K562 (cell line): Measurements from ENCODE around the gene FGR. TPM values are rescaled to one million over a fixed set of nuclear protein-coding genes. Genes with fewer than 3 reads are reported as not detected.
A peak's percentile ranks its signal among the peaks of the same experiment; 100 is the strongest.

Experiments used
- GABPA ChIP-seq: fragments of 200-800 bp; sonication (Bioruptor generic); conservative IDR thresholded peaks from 2 replicates; pipeline ENCODE4 v1.6.1; 2016; ENCODE audit warnings: low read depth, missing genetic modification characterization, missing compliant biosample characterization
- HINFP ChIP-seq: fragments of 450-650 bp; conservative IDR thresholded peaks from 2 replicates; pipeline ENCODE4 v1.6.1; 2016; ENCODE audit warnings: missing genetic modification characterization, low read depth, mild to moderate bottlenecking, control low read depth, missing compliant biosample characterization
- MCM3 ChIP-seq: fragments of 450-650 bp; IDR thresholded peaks from 2 replicates; pipeline ENCODE4 v1.6.1; 2016
- PKNOX1 ChIP-seq: fragments of 450-650 bp; IDR thresholded peaks from 2 replicates; pipeline ENCODE4 v1.6.1; 2016
- POLR2G ChIP-seq: fragments of 200-400 bp; formaldehyde crosslinking; IDR thresholded peaks from 2 replicates; pipeline ENCODE4 v1.6.1; 2017; ENCODE audit warnings: low read depth, mild to moderate bottlenecking, antibody characterized with exemption, low read length, moderate library complexity
- SP1 ChIP-seq: sonication (generic); formaldehyde crosslinking; IDR thresholded peaks from 2 replicates; pipeline ENCODE4 v1.8.1; 2022; ENCODE audit warnings: mild to moderate bottlenecking, missing genetic modification reagents
- TAF15 ChIP-seq: fragments of 200-400 bp; formaldehyde crosslinking; IDR thresholded peaks from 2 replicates; pipeline ENCODE4 v1.6.1; 2017; ENCODE audit warnings: mild to moderate bottlenecking, low read depth, low read length, moderate library complexity
- U2AF1 ChIP-seq: fragments of 200-400 bp; formaldehyde crosslinking; optimal IDR thresholded peaks from 2 replicates; pipeline ENCODE3; 2017; ENCODE audit warnings: mild to moderate bottlenecking, low read depth, low read length, moderate library complexity
- ZNF780A ChIP-seq: fragments of 250-450 bp; sonication (Bioruptor Pico); IDR thresholded peaks from 2 replicates; pipeline ENCODE4 v1.5.0; 2021; ENCODE audit warnings: mild to moderate bottlenecking
- polyA plus RNA-seq, 8 experiments: library from polyadenylated mRNA; depleted of rRNA in 4 of 8; stranded (reverse) in 5 of 8; unstranded in 3 of 8; fragments of >200 nt; fragmentation: Nextera tagmentation in 2 of 8; fragmentation: Illumina TruSeq in 1 of 8; extraction: Ambion mirVana in 2 of 8; extraction: Trizol in 1 of 8; gene quantifications; 2 replicates each; pipeline versions ENCODE4 v1.2.1 to v1.2.3, GENCODE V29; 2011 to 2014; ENCODE audit warnings: inconsistent platforms in 1 of 8, missing spikeins in 1 of 8
- total RNA-seq, 7 experiments: library from RNA; depleted of rRNA in 6 of 7; stranded (reverse); fragments of >200 nt in 6 of 7; fragmentation: Illumina TruSeq in 2 of 7; extraction: Trizol in 2 of 7; gene quantifications; 2 replicates each; pipeline versions ENCODE4 v1.2.1 to v1.2.3, GENCODE V29; 2011 to 2021; ENCODE audit warnings: low replicate concordance in 1 of 7
- TF ChIP-seq, protein P1 (sequence below): fragments of 200-800 bp; sonication (Bioruptor generic); IDR thresholded peaks from 2 replicates; pipeline ENCODE4 v1.6.1; 2017; ENCODE audit warnings: missing genetic modification characterization, missing compliant biosample characterization

Gene FGR
- total and polyA plus RNA-seq, 9 of the 15 experiments (the other 6 are each of a cell fraction or from before 2014, with no cell fraction given), result 0.04 to 0.11 TPM; not detected in 7

DNA sequence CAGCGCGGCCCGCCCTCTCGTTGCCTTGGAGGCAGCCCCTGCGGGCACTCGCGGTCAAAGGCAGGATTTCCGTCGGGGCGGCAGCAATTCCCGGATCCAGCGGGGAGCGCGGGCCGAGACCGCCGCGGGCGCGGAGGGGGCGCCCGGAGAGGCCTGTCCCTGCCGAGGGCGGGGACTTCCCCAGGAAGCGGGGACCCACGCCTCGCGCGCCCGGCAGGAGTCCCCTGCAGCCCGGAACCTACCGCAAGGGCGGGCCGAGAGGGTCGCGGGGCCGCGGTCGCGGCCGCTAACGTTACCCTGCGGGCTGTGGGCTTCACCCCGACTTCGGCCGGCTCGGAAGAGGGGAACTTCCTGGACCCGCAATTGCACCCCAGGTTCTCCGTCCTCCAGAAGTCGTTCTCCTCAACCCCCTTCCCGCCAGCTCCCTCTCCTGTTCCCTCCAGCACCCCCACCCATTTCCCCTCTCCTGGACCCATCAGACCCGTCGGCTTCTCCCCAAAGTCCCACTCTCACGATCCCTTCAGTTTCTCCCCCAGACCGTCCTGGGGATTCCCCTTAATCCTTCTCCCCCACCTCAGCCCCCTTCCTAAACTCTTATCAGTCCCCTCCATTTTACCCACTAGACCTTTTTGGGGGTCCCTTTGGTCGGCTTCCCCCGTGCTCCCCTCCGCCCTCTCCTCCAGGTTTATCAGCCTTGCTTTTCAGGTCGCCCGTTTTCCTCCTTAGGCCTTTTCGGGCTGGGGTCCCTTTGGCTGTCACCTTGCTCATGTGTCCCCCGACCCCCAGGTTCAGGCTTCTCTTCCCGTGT is 604 bp downstream of the FGR start (continued):
- TF ChIP-seq ZNF780A (CRISPR knock-in tag), result no peak
- no peak for TF ChIP-seq PKNOX1
- TF ChIP-seq U2AF1, result no peak
- TF ChIP-seq MCM3, result no peak
- no peak for TF ChIP-seq SP1 (CRISPR knock-in tag)
- TF ChIP-seq POLR2G, result peak; percentile 58
- peak; percentile 50; the same call in 1 of the 2 replicates for TF ChIP-seq GABPA
- TF ChIP-seq HINFP, result no peak
- no peak for TF ChIP-seq TAF15
- TF ChIP-seq, protein P1, sequence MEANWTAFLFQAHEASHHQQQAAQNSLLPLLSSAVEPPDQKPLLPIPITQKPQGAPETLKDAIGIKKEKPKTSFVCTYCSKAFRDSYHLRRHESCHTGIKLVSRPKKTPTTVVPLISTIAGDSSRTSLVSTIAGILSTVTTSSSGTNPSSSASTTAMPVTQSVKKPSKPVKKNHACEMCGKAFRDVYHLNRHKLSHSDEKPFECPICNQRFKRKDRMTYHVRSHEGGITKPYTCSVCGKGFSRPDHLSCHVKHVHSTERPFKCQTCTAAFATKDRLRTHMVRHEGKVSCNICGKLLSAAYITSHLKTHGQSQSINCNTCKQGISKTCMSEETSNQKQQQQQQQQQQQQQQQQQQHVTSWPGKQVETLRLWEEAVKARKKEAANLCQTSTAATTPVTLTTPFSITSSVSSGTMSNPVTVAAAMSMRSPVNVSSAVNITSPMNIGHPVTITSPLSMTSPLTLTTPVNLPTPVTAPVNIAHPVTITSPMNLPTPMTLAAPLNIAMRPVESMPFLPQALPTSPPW (CRISPR knock-in tag), result 0 out of 2 replicates have a peak, but pooled peaks have one; percentile 22
